Activated naive CD4-positive, alpha-beta T cell treated with anti-CD3 and anti-CD28 coated beads, Interleukin-2, amount 50 U/mL, for 72 hours (primary cell): ENCODE data around the gene ACTN1. TPM values are rescaled to one million over a fixed set of nuclear protein-coding genes. Genes with fewer than 3 reads are reported as not detected.

Experiments
- ATAC-seq, 2 donors: fragments of 150-1000 bp; cut with Tn5 transposase; 2 replicates each; pipeline ENCODE4 v1.10.0; 2021; ENCODE audit warnings: mild to moderate bottlenecking in 2 of 2, moderate library complexity in 2 of 2
- DNase-seq, 2 donors: peaks; one replicate each; pipeline ENCODE4 v3.0.0; 2021 to 2022; ENCODE audit warnings: low spot score in 2 of 2
- H3K27ac Mint-ChIP-seq, 2 donors: one replicate each; pipeline ENCODE4 v1.8.0; 2022; ENCODE audit warnings: mild to moderate bottlenecking in 2 of 2, mixed read lengths in 2 of 2
- H3K36me3 Mint-ChIP-seq, 2 donors: one replicate each; pipeline ENCODE4 v1.8.0; 2022; ENCODE audit warnings: mixed read lengths in 2 of 2
- H3K9me3 Mint-ChIP-seq, 2 donors: one replicate each; pipeline ENCODE4 v1.8.0; 2022; ENCODE audit warnings: mixed read lengths in 2 of 2
- total RNA-seq, 2 donors: library from RNA; stranded (reverse); gene quantifications; one replicate each; pipeline ENCODE4 v1.2.3, GENCODE V29; 2022

ACTN1 gene
- total RNA-seq, 2 donors from 2014 or later = 106 to 120 TPM

GRCh38 chr14:69001375-69001774 lies 22.3 kb upstream of the ACTN1 start:
- DNase-seq (no peak), ATAC-seq (no peak)
- Mint-ChIP-seq H3K9me3 (no peaks in the 10 kb centered on the region), H3K27ac (no peak overlapping the region), H3K36me3 (no peaks in the 10 kb centered on the region)

- Mint-ChIP-seq H3K36me3 (no peaks in the 10 kb centered on the region), H3K9me3 (peaks cover 0 to 6% of the 10 kb centered on the region in 2 donors), H3K27ac (no peak overlapping the region)
- no peak for ATAC-seq
- DNase-seq = no peak
Measured at GRCh38 chr14:68998062-68998461, 19.0 kb upstream of the ACTN1 start.

- DNase-seq (no peak), ATAC-seq (no peak)
- no peaks in the 10 kb centered on the region for H3K36me3 Mint-ChIP-seq
- H3K9me3 Mint-ChIP-seq = peaks cover 0 to 6% of the 10 kb centered on the region in 2 donors
- no peak overlapping the region for H3K27ac Mint-ChIP-seq
Measured at GRCh38 chr14:68995731-68996130, 16.6 kb upstream of the ACTN1 start.

- ATAC-seq (no peak), DNase-seq (no peak)
- H3K36me3 Mint-ChIP-seq = no peaks in the 10 kb centered on the region
- peaks cover 0 to 6% of the 10 kb centered on the region in 2 donors for H3K9me3 Mint-ChIP-seq
- H3K27ac Mint-ChIP-seq = no peak overlapping the region
Measured at GRCh38 chr14:68994056-68994455, 15.0 kb upstream of the ACTN1 start.

GRCh38 chr14:68987653-68988036 lies 8.5 kb upstream of the ACTN1 start:
- Mint-ChIP-seq H3K36me3 (no peaks in the 10 kb centered on the region), H3K27ac (peak overlapping the region in 1 of 2 donors; percentile 68), H3K9me3 (no peaks in the 10 kb centered on the region)
- no peak for ATAC-seq
- no peak for DNase-seq

GRCh38 chr14:68986926-68987652 lies 8.0 kb upstream of the ACTN1 start:
- no peak for DNase-seq
- no peaks in the 10 kb centered on the region for H3K9me3 Mint-ChIP-seq
- no peaks in the 10 kb centered on the region for H3K36me3 Mint-ChIP-seq
- peak; percentile 96 to 98 for ATAC-seq
- H3K27ac Mint-ChIP-seq = peak overlapping the region in 1 of 2 donors; percentile 68

GRCh38 chr14:68986225-68986624 lies 7.1 kb upstream of the ACTN1 start:
- Mint-ChIP-seq H3K27ac (no peak overlapping the region), H3K9me3 (no peaks in the 10 kb centered on the region), H3K36me3 (no peaks in the 10 kb centered on the region)
- DNase-seq (no peak), ATAC-seq (no peak)

GRCh38 chr14:68984686-68985085 lies 5.6 kb upstream of the ACTN1 start:
- Mint-ChIP-seq H3K27ac (no peak overlapping the region), H3K36me3 (no peaks in the 10 kb centered on the region), H3K9me3 (no peaks in the 10 kb centered on the region)
- ATAC-seq = no peak
- DNase-seq = no peak

- no peak for ATAC-seq
- Mint-ChIP-seq H3K36me3 (no peaks in the 10 kb centered on the region), H3K27ac (no peak overlapping the region), H3K9me3 (no peaks in the 10 kb centered on the region)
- no peak for DNase-seq
Measured at GRCh38 chr14:68983191-68983590, 4.1 kb upstream of the ACTN1 start.

- DNase-seq = no peak
- H3K27ac Mint-ChIP-seq = no peak overlapping the region
- no peaks in the 10 kb centered on the region for H3K9me3 Mint-ChIP-seq
- no peaks in the 10 kb centered on the region for H3K36me3 Mint-ChIP-seq
- ATAC-seq = no peak
Measured at GRCh38 chr14:68982581-68982980, 3.5 kb upstream of the ACTN1 start.

GRCh38 chr14:68981539-68981976 lies 2.5 kb upstream of the ACTN1 start:
- Mint-ChIP-seq H3K36me3 (peaks cover 7 to 8% of the 10 kb centered on the region in 2 donors), H3K27ac (no peak overlapping the region), H3K9me3 (no peaks in the 10 kb centered on the region)
- no peak for DNase-seq
- ATAC-seq = no peak

- Mint-ChIP-seq H3K36me3 (peaks cover 7 to 12% of the 10 kb centered on the region in 2 donors), H3K27ac (no peak overlapping the region), H3K9me3 (no peaks in the 10 kb centered on the region)
- no peak for DNase-seq
- ATAC-seq = no peak
Measured at GRCh38 chr14:68981139-68981538, 2.0 kb upstream of the ACTN1 start.

- Mint-ChIP-seq H3K27ac (peak overlapping the region in 1 of 2 donors; percentile 33), H3K9me3 (no peaks in the 10 kb centered on the region), H3K36me3 (peaks cover 12 to 25% of the 10 kb centered on the region in 2 donors)
- DNase-seq = no peak
- no peak for ATAC-seq
Measured at GRCh38 chr14:68979722-68980451, 785 bp upstream of the ACTN1 start.

GRCh38 chr14:68978172-68978911 lies 760 bp downstream of the ACTN1 start:
- H3K27ac Mint-ChIP-seq = peak overlapping the region; percentile 53 to 87
- peaks cover 19 to 40% of the 10 kb centered on the region in 2 donors for H3K36me3 Mint-ChIP-seq
- peak; percentile 30 to 40 for ATAC-seq
- H3K9me3 Mint-ChIP-seq = peaks cover 4 to 7% of the 10 kb centered on the region in 2 donors
- peak; percentile 51 to 76 for DNase-seq

GRCh38 chr14:68977718-68978171 lies 1.4 kb downstream of the ACTN1 start:
- peaks cover 19 to 46% of the 10 kb centered on the region in 2 donors for H3K36me3 Mint-ChIP-seq
- peak; percentile 46 to 88 for DNase-seq
- H3K9me3 Mint-ChIP-seq = peaks cover 4 to 12% of the 10 kb centered on the region in 2 donors
- ATAC-seq = peak; percentile 6 to 57
- H3K27ac Mint-ChIP-seq = peak overlapping the region; percentile 53 to 87

GRCh38 chr14:68977180-68977717 lies 1.9 kb downstream of the ACTN1 start:
- H3K36me3 Mint-ChIP-seq = peaks cover 19 to 51% of the 10 kb centered on the region in 2 donors
- no peak for DNase-seq
- ATAC-seq = peak; percentile 17 to 37

More at GRCh38 chr14:68977180-68977717, 1.9 kb downstream of the ACTN1 start:
- H3K27ac Mint-ChIP-seq = peak overlapping the region; percentile 31 to 87
- peaks cover 4 to 17% of the 10 kb centered on the region in 2 donors for H3K9me3 Mint-ChIP-seq
